ENCODE measurements around the gene DHX30. TPM values are rescaled to one million over a fixed set of nuclear protein-coding genes. Genes with fewer than 3 reads are reported as not detected.

Gene DHX30
- polyA plus RNA-seq, 1 donor (not counting 4 experiments of a cell fraction or from before 2014, with no cell fraction given) = 28.3 TPM

DNA sequence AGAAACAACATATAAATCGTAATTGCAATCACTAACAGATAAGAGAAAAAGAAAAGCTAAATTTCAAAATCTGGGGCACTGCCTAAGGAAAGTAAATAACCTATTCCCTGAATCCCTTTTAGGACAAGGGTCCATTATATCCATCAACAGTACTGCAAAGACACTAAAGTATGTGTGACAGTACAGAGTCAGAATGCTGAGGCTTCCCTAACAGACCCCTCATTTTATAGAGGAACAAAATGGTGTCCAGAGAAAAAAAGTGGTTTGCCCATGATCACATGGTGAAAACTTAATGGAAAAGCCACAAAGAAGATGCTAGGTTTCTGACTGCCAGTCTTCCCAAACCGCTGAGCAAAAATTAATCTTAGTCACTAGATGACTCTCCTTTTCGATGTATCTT lies 93.8 kb downstream of the DHX30 start:
- Histone ChIP-seq H3K4me1 (ENCODE audit: control insufficient read depth, extremely low read depth, insufficient read depth, low read length) (no peaks in the 10 kb centered on the region), H3K4me3 (ENCODE audit: control insufficient read depth in 2 of 3, extremely low read depth in 1 of 3, insufficient read depth in 2 of 3, low read depth in 1 of 3, low read length in 3 of 3) (no peak overlapping the region), H3K79me2 (ENCODE audit: control insufficient read depth, insufficient read depth, low read length) (no peaks in the 10 kb centered on the region), H2AFZ (ENCODE audit: control insufficient read depth, low read length) (no peak overlapping the region), H4K20me1 (ENCODE audit: control insufficient read depth, extremely low read depth, insufficient read depth, low read length) (no peaks in the 10 kb centered on the region), H3K9me3 (ENCODE audit: control insufficient read depth, low read depth, low read length) (no peaks in the 10 kb centered on the region), H3K27ac (ENCODE audit: control insufficient read depth, insufficient read depth, low read length) (no peak overlapping the region), H3K9ac (ENCODE audit: control insufficient read depth, extremely low read depth, insufficient read depth, low read length) (no peak overlapping the region), H3K36me3 (ENCODE audit: control insufficient read depth in 2 of 2, extremely low read depth in 1 of 2, insufficient read depth in 2 of 2, low read length in 2 of 2) (peaks cover 14 to 19% of the 10 kb centered on the region in 2 experiments), H3K4me2 (ENCODE audit: control insufficient read depth, extremely low read depth, insufficient read depth, low read depth, low read length) (no peak overlapping the region), H3K9me1 (ENCODE audit: control insufficient read depth, extremely low read depth, insufficient read depth, low read length) (no peaks in the 10 kb centered on the region), H3K27me3 (ENCODE audit: control insufficient read depth, extremely low read depth, insufficient read depth, low read length) (no peaks in the 10 kb centered on the region)
- FAIRE-seq = no peak
- no peak for TF ChIP-seq EZH2 (IDR thresholded peaks at IDR 0.05; ENCODE audit: low read length)
- dilution Hi-C loops (cut with MboI; ENCODE audit: extremely low pct_ligation_motif_present, low sequenced_read_pairs) = no loop called here
- DNase-seq (ENCODE audit: low read depth, low spot score) = no peak

DNA sequence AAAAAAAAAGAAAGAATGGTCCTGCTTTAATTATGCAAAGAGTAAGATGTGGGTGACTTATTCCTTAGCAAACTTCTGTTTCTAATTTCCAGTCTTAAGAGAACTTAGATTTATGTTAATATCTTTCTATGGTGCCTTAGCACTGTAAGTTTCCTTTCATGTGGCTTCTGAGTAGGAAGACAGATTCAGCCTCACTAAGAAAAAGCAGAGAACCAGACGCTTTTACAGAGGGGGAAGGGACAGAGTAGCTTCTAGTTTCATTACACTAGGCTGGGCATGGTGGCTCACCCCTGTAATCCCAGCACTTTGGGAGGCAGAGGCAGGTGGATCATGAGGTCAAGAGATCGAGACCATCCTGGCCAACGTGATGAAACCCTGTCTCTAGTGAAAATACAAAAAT lies 95.0 kb downstream of the DHX30 start:
- DNase-seq (ENCODE audit: low read depth, low spot score) (no peak), FAIRE-seq (no peak)
- Histone ChIP-seq H3K27ac (ENCODE audit: control insufficient read depth, insufficient read depth, low read length) (no peak overlapping the region), H3K4me2 (ENCODE audit: control insufficient read depth, extremely low read depth, insufficient read depth, low read depth, low read length) (no peak overlapping the region), H3K4me3 (ENCODE audit: control insufficient read depth in 2 of 3, extremely low read depth in 1 of 3, insufficient read depth in 2 of 3, low read depth in 1 of 3, low read length in 3 of 3) (no peak overlapping the region), H3K9me1 (ENCODE audit: control insufficient read depth, extremely low read depth, insufficient read depth, low read length) (no peaks in the 10 kb centered on the region), H3K9me3 (ENCODE audit: control insufficient read depth, low read depth, low read length) (no peaks in the 10 kb centered on the region), H4K20me1 (ENCODE audit: control insufficient read depth, extremely low read depth, insufficient read depth, low read length) (no peaks in the 10 kb centered on the region), H3K4me1 (ENCODE audit: control insufficient read depth, extremely low read depth, insufficient read depth, low read length) (no peaks in the 10 kb centered on the region), H3K36me3 (ENCODE audit: control insufficient read depth in 2 of 2, extremely low read depth in 1 of 2, insufficient read depth in 2 of 2, low read length in 2 of 2) (peaks cover 10 to 16% of the 10 kb centered on the region in 2 experiments), H3K27me3 (ENCODE audit: control insufficient read depth, extremely low read depth, insufficient read depth, low read length) (no peaks in the 10 kb centered on the region), H3K9ac (ENCODE audit: control insufficient read depth, extremely low read depth, insufficient read depth, low read length) (no peak overlapping the region), H2AFZ (ENCODE audit: control insufficient read depth, low read length) (no peak overlapping the region), H3K79me2 (ENCODE audit: control insufficient read depth, insufficient read depth, low read length) (no peaks in the 10 kb centered on the region)
- dilution Hi-C loops (cut with MboI; ENCODE audit: extremely low pct_ligation_motif_present, low sequenced_read_pairs) = no loop called here
- TF ChIP-seq, protein P1, sequence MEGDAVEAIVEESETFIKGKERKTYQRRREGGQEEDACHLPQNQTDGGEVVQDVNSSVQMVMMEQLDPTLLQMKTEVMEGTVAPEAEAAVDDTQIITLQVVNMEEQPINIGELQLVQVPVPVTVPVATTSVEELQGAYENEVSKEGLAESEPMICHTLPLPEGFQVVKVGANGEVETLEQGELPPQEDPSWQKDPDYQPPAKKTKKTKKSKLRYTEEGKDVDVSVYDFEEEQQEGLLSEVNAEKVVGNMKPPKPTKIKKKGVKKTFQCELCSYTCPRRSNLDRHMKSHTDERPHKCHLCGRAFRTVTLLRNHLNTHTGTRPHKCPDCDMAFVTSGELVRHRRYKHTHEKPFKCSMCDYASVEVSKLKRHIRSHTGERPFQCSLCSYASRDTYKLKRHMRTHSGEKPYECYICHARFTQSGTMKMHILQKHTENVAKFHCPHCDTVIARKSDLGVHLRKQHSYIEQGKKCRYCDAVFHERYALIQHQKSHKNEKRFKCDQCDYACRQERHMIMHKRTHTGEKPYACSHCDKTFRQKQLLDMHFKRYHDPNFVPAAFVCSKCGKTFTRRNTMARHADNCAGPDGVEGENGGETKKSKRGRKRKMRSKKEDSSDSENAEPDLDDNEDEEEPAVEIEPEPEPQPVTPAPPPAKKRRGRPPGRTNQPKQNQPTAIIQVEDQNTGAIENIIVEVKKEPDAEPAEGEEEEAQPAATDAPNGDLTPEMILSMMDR (optimal IDR thresholded peaks at IDR 0.05 in 1 of 3, IDR thresholded peaks at IDR 0.05 in 1 of 3, conservative IDR thresholded peaks at IDR 0.05 in 1 of 3; ENCODE audit: extremely low read depth in 1 of 3, insufficient read depth in 2 of 3, low read length in 3 of 3) = no peak
- TF ChIP-seq EZH2 (IDR thresholded peaks at IDR 0.05; ENCODE audit: low read length) = no peak

DNA sequence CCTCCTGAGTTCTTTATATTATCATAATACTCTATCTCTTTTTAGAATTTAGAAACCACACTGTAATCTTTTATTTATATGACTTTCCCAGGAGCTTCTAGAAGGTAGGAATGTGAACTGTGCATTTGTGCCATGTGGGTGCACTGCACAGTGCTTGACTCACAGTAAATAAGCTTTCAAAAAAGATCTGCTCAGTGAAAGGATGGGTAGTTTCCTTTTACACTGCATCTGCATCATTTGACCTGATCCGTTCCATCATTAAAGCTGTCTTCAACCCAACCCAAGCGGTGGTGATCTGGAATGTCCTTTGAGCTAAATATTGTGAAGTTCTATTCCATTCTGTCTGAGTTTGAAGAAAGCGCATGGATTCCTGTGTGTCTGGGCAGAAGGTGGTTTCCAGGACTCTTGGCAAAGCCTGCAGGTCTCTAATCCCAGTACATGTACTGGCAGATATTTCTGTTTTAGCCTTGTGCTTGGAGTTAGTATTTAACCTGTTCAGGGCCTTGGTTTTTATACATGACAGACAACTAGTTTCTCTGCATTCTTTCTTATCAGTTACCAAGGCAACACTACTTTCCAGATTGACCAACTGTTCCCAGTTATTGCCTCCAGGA lies 96.7 kb downstream of the DHX30 start:
- peaks cover 7 to 18% of the 10 kb centered on the region in 2 experiments for H3K36me3 ChIP-seq (ENCODE audit: control insufficient read depth in 2 of 2, extremely low read depth in 1 of 2, insufficient read depth in 2 of 2, low read length in 2 of 2)
- no peaks in the 10 kb centered on the region for H3K4me1 ChIP-seq (ENCODE audit: control insufficient read depth, extremely low read depth, insufficient read depth, low read length)
- H3K4me3 ChIP-seq (ENCODE audit: control insufficient read depth in 2 of 3, extremely low read depth in 1 of 3, insufficient read depth in 2 of 3, low read depth in 1 of 3, low read length in 3 of 3) = no peak overlapping the region
- no peaks in the 10 kb centered on the region for H4K20me1 ChIP-seq (ENCODE audit: control insufficient read depth, extremely low read depth, insufficient read depth, low read length)
- no peak overlapping the region for H3K27ac ChIP-seq (ENCODE audit: control insufficient read depth, insufficient read depth, low read length)
- no peaks in the 10 kb centered on the region for H3K27me3 ChIP-seq (ENCODE audit: control insufficient read depth, extremely low read depth, insufficient read depth, low read length)
- H3K9me3 ChIP-seq (ENCODE audit: control insufficient read depth, low read depth, low read length) = no peaks in the 10 kb centered on the region
- dilution Hi-C loops (cut with MboI; ENCODE audit: extremely low pct_ligation_motif_present, low sequenced_read_pairs) = no loop called here
- FAIRE-seq (peak; percentile 5), DNase-seq (ENCODE audit: low read depth, low spot score) (no peak)
- H3K4me2 ChIP-seq (ENCODE audit: control insufficient read depth, extremely low read depth, insufficient read depth, low read depth, low read length) = no peak overlapping the region
- no peak overlapping the region for H2AFZ ChIP-seq (ENCODE audit: control insufficient read depth, low read length)
- H3K79me2 ChIP-seq (ENCODE audit: control insufficient read depth, insufficient read depth, low read length) = no peaks in the 10 kb centered on the region
- no peak overlapping the region for H3K9ac ChIP-seq (ENCODE audit: control insufficient read depth, extremely low read depth, insufficient read depth, low read length)
- TF ChIP-seq EZH2 (IDR thresholded peaks at IDR 0.05; ENCODE audit: low read length) = no peak
- TF ChIP-seq, protein P1 (optimal IDR thresholded peaks at IDR 0.05 in 1 of 3, IDR thresholded peaks at IDR 0.05 in 1 of 3, conservative IDR thresholded peaks at IDR 0.05 in 1 of 3; ENCODE audit: extremely low read depth in 1 of 3, insufficient read depth in 2 of 3, low read length in 3 of 3) = no peak
- H3K9me1 ChIP-seq (ENCODE audit: control insufficient read depth, extremely low read depth, insufficient read depth, low read length) = no peaks in the 10 kb centered on the region
